BJ (cell line): ENCODE data around the gene CCDC9. TPM values are rescaled to one million over a fixed set of nuclear protein-coding genes. Genes with fewer than 3 reads are reported as not detected.

Experiments
- CTCF ChIA-PET: fragments of 350-600 bp; formaldehyde crosslinking; extraction: SDS; loops from one replicate; lab custom pipeline; 2021; ENCODE audit warnings: antibody characterized with exemption, inconsistent platforms; lab: Yijun Ruan, JAX
- POLR2A ChIA-PET: fragments of 300-600 bp; sonication (Branson Sonifier 250); formaldehyde crosslinking; extraction: SDS; loops from one replicate; lab custom pipeline; 2021; ENCODE audit warnings: antibody characterized with exemption; lab: Charles Lee
- DNase-seq: peaks from one replicate; pipeline ENCODE4 v3.0.0-alpha.2; 2011; ENCODE audit warnings: low read depth
- H3K27me3 ChIP-seq: 2 replicates; pipeline ENCODE4 v1.6.0; 2011; ENCODE audit warnings: low read length; ENCODE audit not compliant: control insufficient read depth, insufficient read depth
- H3K36me3 ChIP-seq: 2 replicates; pipeline ENCODE4 v1.5.1; 2011; ENCODE audit warnings: low read length; ENCODE audit not compliant: control insufficient read depth, insufficient read depth
- H3K4me3 ChIP-seq: 2 replicates; pipeline ENCODE4 v1.5.1; 2011; ENCODE audit warnings: low read depth, mild to moderate bottlenecking, control low read depth, low read length
- polyA plus RNA-seq: library from polyadenylated mRNA; depleted of rRNA; stranded (reverse); fragments of >200 nt; gene quantifications from 2 replicates; pipeline ENCODE4 v1.2.3, GENCODE V29; 2011
- TF ChIP-seq, protein P1 (sequence below): IDR thresholded peaks from 2 replicates; pipeline ENCODE4 v1.5.1; 2011; ENCODE audit warnings: low read depth, mild to moderate bottlenecking, control low read depth, inconsistent platforms, low read length, moderate library complexity; ENCODE audit not compliant: insufficient read depth

The CCDC9 gene
- polyA plus RNA-seq, 1 experiment: 4.1 TPM

DNA sequence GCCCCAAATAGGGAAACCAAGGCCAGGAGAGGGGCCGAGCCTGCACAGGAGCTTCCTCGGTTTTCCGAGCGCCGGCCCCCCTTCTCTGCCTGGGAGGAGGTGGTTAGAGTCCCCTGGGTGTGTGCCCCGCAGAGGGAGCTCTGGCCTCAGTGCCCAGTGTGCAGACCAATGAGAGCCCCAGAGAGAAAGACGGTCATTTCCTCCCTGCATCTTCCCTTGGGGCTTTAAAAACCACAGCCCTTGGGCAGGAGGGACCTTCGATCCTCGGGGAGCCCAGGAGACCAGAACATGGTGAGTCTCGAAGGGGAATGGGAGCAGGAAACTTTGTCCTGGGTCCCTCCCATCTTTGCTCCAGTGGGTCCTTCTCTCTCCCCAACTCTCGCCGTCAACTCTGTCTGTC, 53.3 kb downstream of the CCDC9 start, which contains the start of gene C5AR1:
TSS of gene C5AR1 (plus strand) at position 254 of the 400 bp plus-strand sequence. CDS start at position 289, 35 bp downstream.
- Histone ChIP-seq H3K4me3 (no peak within 1 kb of the TSS), H3K36me3 (no peaks in the 10 kb centered on the region), H3K27me3 (no peaks in the 10 kb centered on the region; the same call in 1 of the 2 replicates)
- CTCF ChIA-PET: interaction anchor here (0.9 kb wide), 1 partner anchor 9 kb away, joined by 3 read pairs; no protein-coding TSS in a partner anchor
- TF ChIP-seq, protein P1, sequence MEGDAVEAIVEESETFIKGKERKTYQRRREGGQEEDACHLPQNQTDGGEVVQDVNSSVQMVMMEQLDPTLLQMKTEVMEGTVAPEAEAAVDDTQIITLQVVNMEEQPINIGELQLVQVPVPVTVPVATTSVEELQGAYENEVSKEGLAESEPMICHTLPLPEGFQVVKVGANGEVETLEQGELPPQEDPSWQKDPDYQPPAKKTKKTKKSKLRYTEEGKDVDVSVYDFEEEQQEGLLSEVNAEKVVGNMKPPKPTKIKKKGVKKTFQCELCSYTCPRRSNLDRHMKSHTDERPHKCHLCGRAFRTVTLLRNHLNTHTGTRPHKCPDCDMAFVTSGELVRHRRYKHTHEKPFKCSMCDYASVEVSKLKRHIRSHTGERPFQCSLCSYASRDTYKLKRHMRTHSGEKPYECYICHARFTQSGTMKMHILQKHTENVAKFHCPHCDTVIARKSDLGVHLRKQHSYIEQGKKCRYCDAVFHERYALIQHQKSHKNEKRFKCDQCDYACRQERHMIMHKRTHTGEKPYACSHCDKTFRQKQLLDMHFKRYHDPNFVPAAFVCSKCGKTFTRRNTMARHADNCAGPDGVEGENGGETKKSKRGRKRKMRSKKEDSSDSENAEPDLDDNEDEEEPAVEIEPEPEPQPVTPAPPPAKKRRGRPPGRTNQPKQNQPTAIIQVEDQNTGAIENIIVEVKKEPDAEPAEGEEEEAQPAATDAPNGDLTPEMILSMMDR: no peak
- DNase-seq: no peak
- POLR2A ChIA-PET: no interaction called here

DNA sequence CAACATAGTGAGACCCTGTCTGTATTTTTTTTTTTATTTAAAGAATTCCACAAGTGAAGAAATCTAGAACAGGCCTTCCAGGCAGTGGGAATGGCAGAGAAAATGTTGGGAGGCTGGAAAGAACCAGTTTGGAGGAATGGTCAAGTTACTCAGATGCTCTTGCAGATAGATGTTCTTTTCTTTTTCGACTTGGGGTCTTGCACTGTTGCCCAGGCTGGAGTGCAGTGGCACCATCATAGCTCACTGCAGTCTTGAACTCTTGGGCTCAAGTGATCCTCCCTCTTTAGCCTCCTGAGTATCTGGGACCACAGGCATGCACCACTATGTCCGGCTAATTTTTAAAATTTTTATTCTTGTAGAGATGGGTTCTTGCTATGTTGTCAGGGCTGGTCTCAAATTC, 54.0 kb downstream of the CCDC9 start:
- no peaks in the 10 kb centered on the region; the same call in 1 of the 2 replicates for H3K27me3 ChIP-seq
- ChIA-PET POLR2A (no interaction called here), CTCF (interaction anchor here (0.8 kb wide), 1 partner anchor 14 kb away, joined by 3 read pairs; no protein-coding TSS in a partner anchor)
- no peak for DNase-seq
- no peak overlapping the region for H3K4me3 ChIP-seq
- H3K36me3 ChIP-seq: no peaks in the 10 kb centered on the region
- TF ChIP-seq, protein P1: no peak

DNA sequence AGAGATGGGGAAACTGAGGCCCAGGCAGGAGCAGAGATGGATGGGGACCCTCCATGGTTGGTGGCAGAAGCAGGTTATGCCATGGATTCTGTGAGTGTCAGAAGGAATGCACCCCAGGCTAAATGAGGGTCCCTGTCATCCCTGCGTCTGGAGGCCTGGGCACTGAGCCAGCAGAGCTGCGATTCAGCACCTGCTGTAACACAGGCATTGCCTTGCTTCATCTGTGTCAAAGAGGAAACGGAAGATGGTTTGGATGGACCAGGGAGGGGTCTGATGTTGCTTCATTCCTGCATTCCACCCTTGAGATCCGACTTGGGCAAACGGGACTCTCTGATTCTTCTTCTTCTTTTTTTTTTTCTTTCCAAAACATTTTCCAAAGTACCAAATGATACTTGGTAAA, 54.5 kb downstream of the CCDC9 start:
- no peak for DNase-seq
- POLR2A ChIA-PET: no interaction called here
- H3K27me3 ChIP-seq: no peaks in the 10 kb centered on the region; the same call in 1 of the 2 replicates
- CTCF ChIA-PET: interaction anchor here (0.8 kb wide), 1 partner anchor 14 kb away, joined by 3 read pairs; no protein-coding TSS in a partner anchor
- TF ChIP-seq, protein P1: no peak
- no peaks in the 10 kb centered on the region for H3K36me3 ChIP-seq
- no peak overlapping the region for H3K4me3 ChIP-seq

DNA sequence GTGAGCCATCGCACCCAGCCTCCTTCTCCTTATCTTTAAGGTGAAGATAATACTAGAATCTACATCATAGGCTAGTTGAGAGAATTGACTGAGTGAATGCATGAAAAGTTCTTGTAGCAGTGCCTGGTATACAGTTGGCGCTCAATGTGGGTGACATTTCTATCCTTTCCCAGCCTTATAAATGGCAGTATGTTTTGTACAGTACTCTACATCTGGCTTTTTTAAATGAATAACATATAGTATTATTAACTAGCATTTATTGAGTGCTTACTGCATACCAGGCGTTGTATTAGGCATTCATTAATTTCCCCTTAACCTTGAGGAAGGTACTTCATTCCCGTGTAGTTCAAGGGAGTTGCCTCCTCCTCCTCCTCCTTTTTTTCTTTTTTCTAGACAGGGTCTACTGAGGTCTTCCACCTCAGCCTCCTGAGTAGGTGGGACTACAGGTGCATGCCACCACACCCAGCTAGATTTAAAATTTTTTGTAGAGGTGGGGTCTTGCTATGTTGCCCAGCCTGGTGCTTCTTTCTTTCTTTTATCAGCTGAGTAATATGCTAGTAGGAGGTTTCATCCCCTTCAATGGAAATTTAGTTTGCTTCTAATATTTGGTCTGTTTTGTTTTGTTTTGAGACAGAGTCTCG, 56.2 kb downstream of the CCDC9 start:
- CTCF ChIA-PET: no interaction called here
- H3K27me3 ChIP-seq: no peaks in the 10 kb centered on the region; the same call in 1 of the 2 replicates

DNA sequence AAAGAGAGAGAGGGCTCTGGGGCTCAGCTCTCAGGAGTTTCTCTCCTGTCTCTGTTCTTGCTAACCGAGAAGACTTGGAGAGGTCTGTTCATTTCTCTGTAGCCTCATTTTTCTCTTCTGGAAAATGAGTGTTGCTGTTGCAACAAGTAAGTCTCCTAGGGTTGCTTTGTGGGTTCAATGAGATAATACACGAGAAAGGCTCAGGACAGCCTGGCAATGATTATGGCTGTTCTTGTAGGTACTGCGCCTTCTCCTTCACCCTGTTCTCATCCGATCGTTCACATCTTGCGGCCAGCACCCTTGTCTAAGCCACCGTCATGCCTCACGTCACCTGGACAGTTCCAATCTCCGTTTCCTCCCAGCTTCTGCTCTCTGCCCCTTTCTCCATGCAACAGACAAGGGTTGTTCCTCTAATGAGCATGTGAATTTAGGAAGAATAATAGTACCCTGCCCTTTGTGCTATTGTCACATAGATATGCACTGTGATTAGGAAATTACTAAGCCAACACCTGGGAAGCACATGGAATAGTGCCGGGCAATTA, 57.5 kb downstream of the CCDC9 start:
- Histone ChIP-seq H3K4me3 (no peak overlapping the region), H3K36me3 (no peaks in the 10 kb centered on the region), H3K27me3 (no peaks in the 10 kb centered on the region; the same call in 1 of the 2 replicates)
- CTCF ChIA-PET: interaction anchor here (3.6 kb wide), 1 partner anchor 35 kb away, joined by 17 read pairs; the partner anchor contains the start of gene DHX34
- POLR2A ChIA-PET: no interaction called here
- DNase-seq: no peak
- TF ChIP-seq, protein P1: no peak

More for the DNA sequence above, 56.2 kb downstream of the CCDC9 start:
- no peak for DNase-seq
- no peaks in the 10 kb centered on the region for H3K36me3 ChIP-seq
- no peak overlapping the region for H3K4me3 ChIP-seq
- TF ChIP-seq, protein P1: no peak
- POLR2A ChIA-PET: no interaction called here
